ENCODE data around the gene MAST4.

MAST4 gene

DNA sequence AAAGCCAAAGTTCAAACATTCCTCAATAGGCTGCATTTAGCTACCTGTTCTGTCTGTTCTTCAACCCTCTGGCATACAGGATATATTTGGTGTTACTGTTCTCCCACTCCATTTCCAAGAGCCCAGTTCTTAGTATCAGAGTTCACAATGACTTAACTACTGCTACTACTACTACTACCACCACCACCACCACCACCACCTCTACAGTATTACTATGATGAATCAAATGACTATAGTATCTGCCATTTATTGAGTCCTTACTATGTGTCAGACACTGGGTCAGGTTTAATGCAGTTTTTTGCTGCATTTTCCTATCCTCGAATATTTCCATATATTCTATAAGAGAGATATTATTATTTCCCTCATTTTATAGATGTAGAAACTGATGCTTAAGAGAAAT is 601.3 kb downstream of the MAST4 start:
- no peak overlapping the region for H3K4me3 ChIP-seq (ENCODE audit: low read depth, low read length)
- no peaks in the 10 kb centered on the region for H3K36me3 ChIP-seq
- H3K9me3 ChIP-seq = peaks cover 2% of the 10 kb centered on the region; the same call in 1 of the 2 replicates
- no peak for DNase-seq
- no peaks in the 10 kb centered on the region for H3K4me1 ChIP-seq
- TF ChIP-seq, protein P1, sequence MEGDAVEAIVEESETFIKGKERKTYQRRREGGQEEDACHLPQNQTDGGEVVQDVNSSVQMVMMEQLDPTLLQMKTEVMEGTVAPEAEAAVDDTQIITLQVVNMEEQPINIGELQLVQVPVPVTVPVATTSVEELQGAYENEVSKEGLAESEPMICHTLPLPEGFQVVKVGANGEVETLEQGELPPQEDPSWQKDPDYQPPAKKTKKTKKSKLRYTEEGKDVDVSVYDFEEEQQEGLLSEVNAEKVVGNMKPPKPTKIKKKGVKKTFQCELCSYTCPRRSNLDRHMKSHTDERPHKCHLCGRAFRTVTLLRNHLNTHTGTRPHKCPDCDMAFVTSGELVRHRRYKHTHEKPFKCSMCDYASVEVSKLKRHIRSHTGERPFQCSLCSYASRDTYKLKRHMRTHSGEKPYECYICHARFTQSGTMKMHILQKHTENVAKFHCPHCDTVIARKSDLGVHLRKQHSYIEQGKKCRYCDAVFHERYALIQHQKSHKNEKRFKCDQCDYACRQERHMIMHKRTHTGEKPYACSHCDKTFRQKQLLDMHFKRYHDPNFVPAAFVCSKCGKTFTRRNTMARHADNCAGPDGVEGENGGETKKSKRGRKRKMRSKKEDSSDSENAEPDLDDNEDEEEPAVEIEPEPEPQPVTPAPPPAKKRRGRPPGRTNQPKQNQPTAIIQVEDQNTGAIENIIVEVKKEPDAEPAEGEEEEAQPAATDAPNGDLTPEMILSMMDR (IDR thresholded peaks at IDR 0.05; ENCODE audit: low read depth, low read length) = no peak
- no peaks in the 10 kb centered on the region for H3K27me3 ChIP-seq

DNA sequence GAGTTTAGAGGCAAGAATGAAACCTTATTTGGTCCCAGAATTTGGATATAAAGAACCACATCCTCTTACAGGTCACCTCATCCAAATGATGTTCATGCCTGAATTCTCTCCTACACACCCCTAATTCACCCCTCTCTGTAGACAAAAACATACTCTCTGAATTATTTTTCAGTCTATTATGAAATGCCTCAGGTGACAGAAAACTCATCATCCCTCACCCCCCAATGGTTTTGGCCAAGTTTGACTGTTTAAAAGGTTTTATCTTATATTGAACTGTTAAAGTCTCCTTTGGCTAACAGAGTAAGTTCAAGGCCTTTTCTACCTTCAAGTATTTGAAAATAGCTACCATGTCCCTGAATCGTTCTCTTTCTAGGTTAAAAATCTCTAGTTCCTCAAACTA is 602.7 kb downstream of the MAST4 start:
- Histone ChIP-seq H3K4me1 (no peaks in the 10 kb centered on the region), H3K27me3 (no peaks in the 10 kb centered on the region), H3K9me3 (peaks cover 2% of the 10 kb centered on the region; the same call in 1 of the 2 replicates), H3K4me3 (ENCODE audit: low read depth, low read length) (no peak overlapping the region), H3K36me3 (no peaks in the 10 kb centered on the region)
- DNase-seq = no peak
- TF ChIP-seq, protein P1 (IDR thresholded peaks at IDR 0.05; ENCODE audit: low read depth, low read length) = no peak

DNA sequence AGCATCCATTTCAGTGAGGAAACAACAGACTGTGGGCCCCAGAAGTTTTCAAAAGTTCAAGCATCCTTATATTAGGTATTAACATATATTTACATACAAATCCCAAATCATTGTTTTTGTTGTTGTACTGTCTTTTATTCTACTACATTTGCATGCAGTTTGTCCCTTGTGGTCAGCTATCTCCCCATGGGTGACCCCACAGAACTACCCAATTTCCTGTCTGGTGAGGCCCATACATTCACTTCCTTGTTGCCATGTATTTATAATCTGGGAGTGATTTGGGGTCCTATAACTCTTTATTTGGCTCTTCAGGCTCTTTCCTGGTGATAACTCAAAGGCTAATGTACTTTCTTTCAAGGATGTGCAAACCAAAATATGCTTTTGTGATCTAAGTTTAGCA is 603.7 kb downstream of the MAST4 start:
- no peaks in the 10 kb centered on the region for H3K36me3 ChIP-seq
- TF ChIP-seq, protein P1 (IDR thresholded peaks at IDR 0.05; ENCODE audit: low read depth, low read length) = no peak
- peaks cover 2% of the 10 kb centered on the region; the same call in 1 of the 2 replicates for H3K9me3 ChIP-seq
- H3K27me3 ChIP-seq = no peaks in the 10 kb centered on the region
- H3K4me1 ChIP-seq = peaks cover 3% of the 10 kb centered on the region
- DNase-seq = no peak
- H3K4me3 ChIP-seq (ENCODE audit: low read depth, low read length) = no peak overlapping the region

DNA sequence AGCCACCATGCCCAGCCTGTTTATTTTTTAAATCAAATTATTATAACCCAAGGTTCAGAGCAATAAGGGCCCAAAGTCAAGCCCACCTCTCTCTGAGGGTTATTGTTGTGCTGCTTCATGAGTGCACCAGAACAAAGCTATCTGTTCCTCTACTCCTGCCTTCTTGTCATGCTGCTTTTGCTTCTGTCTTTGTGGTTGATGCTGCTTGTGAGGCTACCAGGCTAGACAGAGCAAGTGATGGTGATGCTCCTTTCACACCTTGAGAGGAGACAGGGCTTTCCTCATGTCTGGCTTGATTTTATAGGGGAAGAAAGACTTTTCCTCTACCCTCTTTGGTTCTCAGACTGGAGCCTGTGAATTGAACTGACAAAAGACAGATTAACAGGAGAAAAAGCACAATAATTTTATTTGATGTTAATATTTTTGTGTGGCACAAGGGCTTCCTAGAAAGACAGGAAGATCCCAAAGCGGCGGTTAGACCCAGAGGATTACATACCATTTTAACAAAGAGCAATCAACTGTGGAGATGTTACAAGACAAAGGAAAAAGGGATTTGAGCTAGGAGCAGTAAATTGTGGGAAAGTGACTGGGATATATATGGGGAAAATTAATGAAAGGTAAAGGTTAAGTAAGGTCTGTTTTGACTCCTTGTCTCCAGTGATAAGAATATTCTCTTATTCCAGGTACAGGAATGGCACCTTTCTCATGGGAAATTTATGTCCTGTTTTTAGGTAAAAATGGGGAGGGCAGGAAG is 604.8 kb downstream of the MAST4 start:
- no peak overlapping the region for H3K4me3 ChIP-seq (ENCODE audit: low read depth, low read length)
- H3K9me3 ChIP-seq = peaks cover 2% of the 10 kb centered on the region; the same call in 1 of the 2 replicates
- no peaks in the 10 kb centered on the region for H3K27me3 ChIP-seq
- H3K4me1 ChIP-seq = peaks cover 8% of the 10 kb centered on the region
- TF ChIP-seq, protein P1 (IDR thresholded peaks at IDR 0.05; ENCODE audit: low read depth, low read length) = no peak
- DNase-seq = no peak
- H3K36me3 ChIP-seq = no peaks in the 10 kb centered on the region

DNA sequence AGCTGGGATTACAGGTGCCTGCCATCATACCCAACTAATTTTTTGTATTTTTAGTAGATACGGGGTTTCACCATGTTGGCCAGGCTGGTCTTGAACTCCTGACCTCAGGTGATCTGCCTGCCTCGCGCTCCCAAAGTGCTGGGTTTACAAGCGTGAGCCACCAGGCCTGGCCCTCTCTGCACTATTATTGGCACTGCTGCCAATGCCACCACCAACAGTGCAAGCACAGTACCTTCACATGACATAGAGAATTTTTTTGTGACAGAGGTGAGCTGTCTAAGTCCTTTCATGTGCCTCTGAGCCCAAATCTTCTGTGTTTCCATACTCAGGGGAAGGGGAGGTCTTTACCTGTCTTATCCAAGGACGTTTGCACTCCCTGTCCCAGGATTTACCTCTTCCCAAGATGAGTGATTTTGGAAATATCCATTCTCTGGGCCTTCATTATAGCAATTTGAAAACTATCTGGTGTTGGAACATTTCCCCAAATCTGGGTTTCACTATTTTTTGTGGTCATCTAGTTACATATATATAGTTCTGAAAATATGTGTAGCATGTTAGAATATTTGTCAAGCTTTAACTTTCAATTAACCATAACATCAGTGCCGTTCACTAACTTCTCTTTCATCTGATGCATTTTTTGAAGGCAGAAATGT is 605.8 kb downstream of the MAST4 start:
- H3K36me3 ChIP-seq = no peaks in the 10 kb centered on the region
- TF ChIP-seq, protein P1 (IDR thresholded peaks at IDR 0.05; ENCODE audit: low read depth, low read length) = no peak
- H3K4me1 ChIP-seq = peaks cover 8% of the 10 kb centered on the region
- H3K27me3 ChIP-seq = no peaks in the 10 kb centered on the region
- no peak for DNase-seq
- peaks cover 2% of the 10 kb centered on the region; the same call in 1 of the 2 replicates for H3K9me3 ChIP-seq
- H3K4me3 ChIP-seq (ENCODE audit: low read depth, low read length) = no peak overlapping the region

DNA sequence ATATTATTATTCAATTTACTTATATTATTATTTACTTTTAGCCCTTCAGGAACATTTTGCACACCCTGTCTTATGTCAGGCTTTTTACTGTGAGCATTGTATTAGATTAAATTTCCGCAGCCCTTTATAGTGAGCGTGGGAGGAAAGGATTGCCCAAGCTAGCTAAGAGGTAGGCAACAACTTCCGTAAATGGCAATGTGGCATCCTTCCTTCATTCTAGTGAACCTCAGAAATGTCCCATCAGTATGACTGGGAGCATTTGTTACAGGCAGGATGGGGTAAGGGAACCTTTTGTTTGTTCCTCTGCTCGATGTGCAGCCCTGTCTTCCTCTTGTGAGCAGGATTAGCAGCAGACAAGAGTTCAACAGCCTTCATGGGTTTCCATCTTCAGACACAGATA is 606.6 kb downstream of the MAST4 start:
- DNase-seq = no peak
- H3K9me3 ChIP-seq = peaks cover 2% of the 10 kb centered on the region; the same call in 1 of the 2 replicates
- H3K4me1 ChIP-seq = peaks cover 8% of the 10 kb centered on the region
- H3K4me3 ChIP-seq (ENCODE audit: low read depth, low read length) = no peak overlapping the region
- no peaks in the 10 kb centered on the region for H3K36me3 ChIP-seq
- H3K27me3 ChIP-seq = no peaks in the 10 kb centered on the region
- TF ChIP-seq, protein P1 (IDR thresholded peaks at IDR 0.05; ENCODE audit: low read depth, low read length) = no peak

All from BE2C (cell line).